HG02840 (cell line): ENCODE results near the gene LEP.
"Not testable (repeated sequence)": the region's sequence is repeated elsewhere in the genome, so short reads cannot be mapped to it uniquely, and the experiment has no call there.

Source experiments
- ATAC-seq: cut with Tn5 transposase; IDR thresholded peaks from one replicate; pipeline ENCODE4 v1.9.1; 2021; ENCODE audit warnings: mild to moderate bottlenecking, moderate library complexity, moderate number of reproducible peaks; ENCODE audit not compliant: unreplicated experiment, low FRiP score

The LEP gene

GRCh38 chr7:128270826-128271272, 29.8 kb downstream of the LEP start:
- ATAC-seq = no peak

GRCh38 chr7:128271471-128271941, 30.4 kb downstream of the LEP start:
- ATAC-seq = no peak

- ATAC-seq = no peak
Observed at GRCh38 chr7:128271942-128272481, 30.9 kb downstream of the LEP start.

- no peak for ATAC-seq
Observed at GRCh38 chr7:128274246-128274883, 33.3 kb downstream of the LEP start.

GRCh38 chr7:128274884-128275603, 34.0 kb downstream of the LEP start:
- no peak for ATAC-seq

GRCh38 chr7:128275681-128276080, 34.6 kb downstream of the LEP start:
- ATAC-seq = no peak

GRCh38 chr7:128278366-128278765, 37.3 kb downstream of the LEP start:
- ATAC-seq = no peak

GRCh38 chr7:128279124-128279713, 38.1 kb downstream of the LEP start:
- ATAC-seq = no peak

GRCh38 chr7:128280451-128280850, 39.4 kb downstream of the LEP start:
- ATAC-seq = not testable (repeated sequence)

GRCh38 chr7:128281605-128282380, 40.7 kb downstream of the LEP start:
- no peak for ATAC-seq

GRCh38 chr7:128284102-128284501, 43.0 kb downstream of the LEP start:
- no peak for ATAC-seq

GRCh38 chr7:128287556-128287955, 46.5 kb downstream of the LEP start:
- ATAC-seq = no peak

- not testable (repeated sequence) for ATAC-seq
Observed at GRCh38 chr7:128298004-128298403, 56.9 kb downstream of the LEP start.

GRCh38 chr7:128299109-128299607, 58.1 kb downstream of the LEP start:
- no peak for ATAC-seq

- no peak for ATAC-seq
Observed at GRCh38 chr7:128302139-128302538, 61.1 kb downstream of the LEP start.

- ATAC-seq = no peak
Observed at GRCh38 chr7:128303133-128303532, 62.1 kb downstream of the LEP start.

- no peak for ATAC-seq
Observed at GRCh38 chr7:128303643-128304042, 62.6 kb downstream of the LEP start.

- ATAC-seq = no peak
Observed at GRCh38 chr7:128304212-128304611, 63.1 kb downstream of the LEP start.

GRCh38 chr7:128307061-128307460, 66.0 kb downstream of the LEP start:
- ATAC-seq = no peak
